HL-60 (cell line): Measurements from ENCODE around the gene ITSN1.
A peak's percentile ranks its signal among the peaks of the same experiment; 100 is the strongest.

Experiments used
- DNase-seq, 2 experiments: peaks; one replicate each; pipeline ENCODE4 v3.0.0-alpha.2; 2010 to 2020; ENCODE audit warnings: low read depth in 1 of 2, low spot score in 1 of 2
- H3K27ac ChIP-seq: fragments of 250-450 bp; sonication (Bioruptor Pico); replicated peaks from 2 replicates; pipeline ENCODE4 v1.5.1; 2020; ENCODE audit warnings: mild to moderate bottlenecking, moderate library complexity
- H3K27me3 ChIP-seq: fragments of 250-450 bp; sonication (Bioruptor Pico); 2 replicates; pipeline ENCODE4 v1.5.1; 2021; ENCODE audit warnings: mild to moderate bottlenecking, moderate library complexity; ENCODE audit not compliant: insufficient read depth, poor library complexity, severe bottlenecking
- H3K4me3 ChIP-seq: replicated peaks from 2 replicates; pipeline ENCODE4 v1.5.1; 2011; ENCODE audit warnings: mild to moderate bottlenecking, control low read depth, low read length; ENCODE audit not compliant: insufficient read depth
- GABPA ChIP-seq: IDR thresholded peaks from 2 replicates; pipeline ENCODE4 v1.6.1; 2012; ENCODE audit warnings: low read depth
- POLR2AphosphoS5 ChIP-seq: IDR thresholded peaks from 2 replicates; pipeline ENCODE4 v1.6.1; 2012; ENCODE audit warnings: low read depth
- SPI1 ChIP-seq: IDR thresholded peaks from 2 replicates; pipeline ENCODE4 v1.6.1; 2012; ENCODE audit warnings: low read depth, mild to moderate bottlenecking, borderline replicate concordance
- TF ChIP-seq, protein P1 (sequence below): IDR thresholded peaks from 2 replicates; pipeline ENCODE4 v1.6.1; 2012; ENCODE audit warnings: low read depth; ENCODE audit not compliant: insufficient replicate concordance
- TF ChIP-seq, protein P2 (sequence below): IDR thresholded peaks from one replicate; pipeline ENCODE4 v1.5.1; 2011; ENCODE audit warnings: low read length, control low read depth, inconsistent platforms; ENCODE audit not compliant: insufficient read depth

ITSN1 gene

DNA sequence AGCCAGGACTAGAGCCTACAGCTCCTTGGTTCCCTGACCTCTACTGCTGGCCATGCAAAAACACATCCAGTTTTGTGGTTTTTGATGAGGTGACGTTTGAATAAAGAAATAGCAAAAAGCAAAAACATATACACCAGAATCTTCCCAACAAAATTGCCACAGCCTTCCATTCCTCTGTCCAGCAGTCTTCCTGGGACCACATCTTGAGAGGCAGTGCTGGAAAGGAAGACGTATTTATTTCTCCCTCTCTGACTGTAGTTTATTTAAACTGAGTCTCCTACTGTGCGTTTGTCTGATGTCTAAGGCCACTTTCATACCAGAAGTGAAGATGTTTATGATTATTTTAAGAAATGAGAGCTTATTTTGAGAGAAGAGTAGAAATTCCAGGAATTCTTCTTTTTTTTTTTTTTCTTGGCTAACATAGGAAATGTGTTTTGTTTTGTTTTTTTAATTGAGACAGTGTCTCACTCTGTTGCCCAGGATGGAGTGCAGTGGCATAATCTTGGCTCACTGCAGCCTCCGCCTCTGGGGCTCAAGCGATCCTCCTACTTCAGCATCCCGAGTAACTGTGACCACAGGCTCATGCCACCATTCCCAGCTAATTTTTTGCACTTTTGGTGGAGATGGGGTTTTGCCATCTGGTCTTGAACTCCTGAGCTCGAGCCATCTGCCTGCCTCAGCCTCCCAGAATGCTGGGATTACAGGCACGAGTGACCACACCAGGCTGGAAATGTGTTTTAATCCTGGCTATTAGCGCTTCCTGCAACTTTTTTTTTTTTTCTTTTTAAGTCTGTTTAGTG lies 118.5 kb downstream of the ITSN1 start:
- DNase-seq = no peak
- no peak for TF ChIP-seq POLR2AphosphoS5
- TF ChIP-seq, protein P1, sequence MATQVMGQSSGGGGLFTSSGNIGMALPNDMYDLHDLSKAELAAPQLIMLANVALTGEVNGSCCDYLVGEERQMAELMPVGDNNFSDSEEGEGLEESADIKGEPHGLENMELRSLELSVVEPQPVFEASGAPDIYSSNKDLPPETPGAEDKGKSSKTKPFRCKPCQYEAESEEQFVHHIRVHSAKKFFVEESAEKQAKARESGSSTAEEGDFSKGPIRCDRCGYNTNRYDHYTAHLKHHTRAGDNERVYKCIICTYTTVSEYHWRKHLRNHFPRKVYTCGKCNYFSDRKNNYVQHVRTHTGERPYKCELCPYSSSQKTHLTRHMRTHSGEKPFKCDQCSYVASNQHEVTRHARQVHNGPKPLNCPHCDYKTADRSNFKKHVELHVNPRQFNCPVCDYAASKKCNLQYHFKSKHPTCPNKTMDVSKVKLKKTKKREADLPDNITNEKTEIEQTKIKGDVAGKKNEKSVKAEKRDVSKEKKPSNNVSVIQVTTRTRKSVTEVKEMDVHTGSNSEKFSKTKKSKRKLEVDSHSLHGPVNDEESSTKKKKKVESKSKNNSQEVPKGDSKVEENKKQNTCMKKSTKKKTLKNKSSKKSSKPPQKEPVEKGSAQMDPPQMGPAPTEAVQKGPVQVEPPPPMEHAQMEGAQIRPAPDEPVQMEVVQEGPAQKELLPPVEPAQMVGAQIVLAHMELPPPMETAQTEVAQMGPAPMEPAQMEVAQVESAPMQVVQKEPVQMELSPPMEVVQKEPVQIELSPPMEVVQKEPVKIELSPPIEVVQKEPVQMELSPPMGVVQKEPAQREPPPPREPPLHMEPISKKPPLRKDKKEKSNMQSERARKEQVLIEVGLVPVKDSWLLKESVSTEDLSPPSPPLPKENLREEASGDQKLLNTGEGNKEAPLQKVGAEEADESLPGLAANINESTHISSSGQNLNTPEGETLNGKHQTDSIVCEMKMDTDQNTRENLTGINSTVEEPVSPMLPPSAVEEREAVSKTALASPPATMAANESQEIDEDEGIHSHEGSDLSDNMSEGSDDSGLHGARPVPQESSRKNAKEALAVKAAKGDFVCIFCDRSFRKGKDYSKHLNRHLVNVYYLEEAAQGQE = no peak
- TF ChIP-seq GABPA = no peak
- no peak for TF ChIP-seq SPI1
- TF ChIP-seq, protein P2, sequence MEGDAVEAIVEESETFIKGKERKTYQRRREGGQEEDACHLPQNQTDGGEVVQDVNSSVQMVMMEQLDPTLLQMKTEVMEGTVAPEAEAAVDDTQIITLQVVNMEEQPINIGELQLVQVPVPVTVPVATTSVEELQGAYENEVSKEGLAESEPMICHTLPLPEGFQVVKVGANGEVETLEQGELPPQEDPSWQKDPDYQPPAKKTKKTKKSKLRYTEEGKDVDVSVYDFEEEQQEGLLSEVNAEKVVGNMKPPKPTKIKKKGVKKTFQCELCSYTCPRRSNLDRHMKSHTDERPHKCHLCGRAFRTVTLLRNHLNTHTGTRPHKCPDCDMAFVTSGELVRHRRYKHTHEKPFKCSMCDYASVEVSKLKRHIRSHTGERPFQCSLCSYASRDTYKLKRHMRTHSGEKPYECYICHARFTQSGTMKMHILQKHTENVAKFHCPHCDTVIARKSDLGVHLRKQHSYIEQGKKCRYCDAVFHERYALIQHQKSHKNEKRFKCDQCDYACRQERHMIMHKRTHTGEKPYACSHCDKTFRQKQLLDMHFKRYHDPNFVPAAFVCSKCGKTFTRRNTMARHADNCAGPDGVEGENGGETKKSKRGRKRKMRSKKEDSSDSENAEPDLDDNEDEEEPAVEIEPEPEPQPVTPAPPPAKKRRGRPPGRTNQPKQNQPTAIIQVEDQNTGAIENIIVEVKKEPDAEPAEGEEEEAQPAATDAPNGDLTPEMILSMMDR = no peak
- no peak overlapping the region for H3K4me3 ChIP-seq
- H3K27me3 ChIP-seq = no peaks in the 10 kb centered on the region
- H3K27ac ChIP-seq = no peak overlapping the region

DNA sequence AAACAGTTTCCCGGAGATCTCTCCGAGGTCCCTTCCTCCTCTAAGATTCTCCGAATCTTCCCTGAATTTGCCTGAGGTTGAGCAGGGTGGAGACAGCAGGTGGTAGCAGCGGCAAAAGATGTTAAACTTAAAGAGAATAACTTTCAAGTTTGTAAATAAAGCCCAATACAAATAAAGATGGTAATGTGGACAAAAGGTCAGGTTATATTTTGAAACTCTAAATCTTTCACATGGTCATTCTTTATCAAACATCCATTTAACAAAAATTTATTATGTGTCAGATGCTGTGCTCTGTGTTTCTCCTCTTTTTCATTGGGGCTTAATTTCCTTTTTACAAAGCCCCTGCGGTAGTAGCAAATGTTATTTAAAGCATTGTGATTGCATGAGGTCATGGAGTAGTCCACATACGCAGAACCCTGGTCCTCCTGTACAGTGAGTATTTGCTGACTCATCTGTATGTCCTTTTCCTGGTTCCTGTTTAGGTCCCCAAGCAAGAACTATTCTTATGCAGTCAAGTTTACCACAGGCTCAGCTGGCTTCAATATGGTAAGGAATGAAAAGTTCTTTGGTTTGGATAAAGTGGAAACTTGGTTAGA lies 119.2 kb downstream of the ITSN1 start:
- no peaks in the 10 kb centered on the region for H3K27me3 ChIP-seq
- DNase-seq = peak; percentile 21 to 51
- no peak overlapping the region for H3K4me3 ChIP-seq
- TF ChIP-seq, protein P1 = no peak
- no peak; the same call in 1 of the 2 replicates for TF ChIP-seq SPI1
- TF ChIP-seq, protein P2 = no peak
- no peak for TF ChIP-seq GABPA
- TF ChIP-seq POLR2AphosphoS5 = no peak
- no peak overlapping the region for H3K27ac ChIP-seq

DNA sequence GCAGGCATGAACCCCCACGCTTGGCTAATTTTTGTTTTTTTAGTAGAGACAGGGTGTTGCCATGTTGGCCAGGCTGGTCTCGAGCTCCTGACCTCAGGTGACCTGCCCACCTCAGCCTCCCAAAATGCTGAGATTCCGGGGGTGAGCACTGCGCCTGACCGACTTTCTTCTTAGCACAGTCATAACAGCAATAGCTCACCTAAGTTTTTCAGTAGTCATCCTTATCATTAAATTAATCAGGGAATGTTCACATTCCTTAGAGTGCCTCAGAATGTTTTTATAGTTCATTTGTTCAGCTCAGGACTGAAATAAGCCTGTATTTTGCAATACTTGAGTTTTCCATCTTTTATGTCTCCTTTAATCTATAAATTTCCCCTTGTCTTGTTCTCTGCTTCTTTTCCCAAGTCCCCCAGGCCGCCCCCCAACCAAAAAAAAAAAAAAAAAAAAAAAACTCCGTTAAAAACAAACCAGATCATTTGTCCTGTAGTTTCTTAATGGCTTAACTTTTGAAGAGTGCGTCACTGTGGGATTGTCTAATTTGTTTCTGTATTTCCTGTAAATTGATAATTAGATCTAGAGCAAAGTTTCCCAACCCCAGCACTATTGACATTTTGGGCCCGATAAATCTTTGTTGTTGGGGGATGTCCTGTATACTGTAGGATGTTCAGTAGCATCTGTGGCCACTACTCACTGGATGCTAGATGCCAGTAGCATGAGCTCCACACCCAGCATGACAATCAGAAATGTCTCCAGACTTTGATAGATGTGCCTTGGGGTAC lies 120.7 kb downstream of the ITSN1 start:
- no peak for DNase-seq
- Histone ChIP-seq H3K4me3 (no peak overlapping the region), H3K27me3 (no peaks in the 10 kb centered on the region), H3K27ac (no peak overlapping the region)
- no peak for TF ChIP-seq SPI1
- TF ChIP-seq, protein P1 = no peak
- no peak for TF ChIP-seq POLR2AphosphoS5
- TF ChIP-seq, protein P2 = no peak
